Measurements from ENCODE around the gene JAM2. TPM values are rescaled to one million over a fixed set of nuclear protein-coding genes. Genes with fewer than 3 reads are reported as not detected.

Gene JAM2
- total RNA-seq, 3 donors from 2014 or later (not counting 1 experiment from before 2014, with no cell fraction given): 0.09 TPM; not detected in 2

GRCh38 chr21:25660233-25660632 is 21.2 kb downstream of the JAM2 start:
- WGBS (ENCODE audit: insufficient coverage): no CpG with 5 or more reads among the region's 1 CpG
- H3K36me3 Mint-ChIP-seq: no peaks in the 10 kb centered on the region
- intact Hi-C loops (cut with micrococcal nuclease): no loop called here
- Histone ChIP-seq H3K4me3 (ENCODE audit: low read length) (no peak overlapping the region), H3K4me1 (ENCODE audit: control insufficient read depth, insufficient read depth, low read length) (no peaks in the 10 kb centered on the region), H3K27me3 (ENCODE audit: control insufficient read depth, insufficient read depth, low read length) (no peaks in the 10 kb centered on the region), H3K9me3 (ENCODE audit: control insufficient read depth, insufficient read depth, low read length) (no peaks in the 10 kb centered on the region), H3K27ac (ENCODE audit: low read length) (no peak overlapping the region), H3K36me3 (ENCODE audit: control insufficient read depth, insufficient read depth, low read length) (no peaks in the 10 kb centered on the region)
- H3K27ac Mint-ChIP-seq: no peak overlapping the region
- no peaks in the 10 kb centered on the region for H3K4me1 Mint-ChIP-seq
- H3K27me3 Mint-ChIP-seq (ENCODE audit: low read depth in 2 of 2): peaks cover 6% of the 10 kb centered on the region in 2 donors
- ATAC-seq (no peak), DNase-seq (no peak)
- H3K9me3 Mint-ChIP-seq: no peaks in the 10 kb centered on the region
- TF ChIP-seq, protein P1, sequence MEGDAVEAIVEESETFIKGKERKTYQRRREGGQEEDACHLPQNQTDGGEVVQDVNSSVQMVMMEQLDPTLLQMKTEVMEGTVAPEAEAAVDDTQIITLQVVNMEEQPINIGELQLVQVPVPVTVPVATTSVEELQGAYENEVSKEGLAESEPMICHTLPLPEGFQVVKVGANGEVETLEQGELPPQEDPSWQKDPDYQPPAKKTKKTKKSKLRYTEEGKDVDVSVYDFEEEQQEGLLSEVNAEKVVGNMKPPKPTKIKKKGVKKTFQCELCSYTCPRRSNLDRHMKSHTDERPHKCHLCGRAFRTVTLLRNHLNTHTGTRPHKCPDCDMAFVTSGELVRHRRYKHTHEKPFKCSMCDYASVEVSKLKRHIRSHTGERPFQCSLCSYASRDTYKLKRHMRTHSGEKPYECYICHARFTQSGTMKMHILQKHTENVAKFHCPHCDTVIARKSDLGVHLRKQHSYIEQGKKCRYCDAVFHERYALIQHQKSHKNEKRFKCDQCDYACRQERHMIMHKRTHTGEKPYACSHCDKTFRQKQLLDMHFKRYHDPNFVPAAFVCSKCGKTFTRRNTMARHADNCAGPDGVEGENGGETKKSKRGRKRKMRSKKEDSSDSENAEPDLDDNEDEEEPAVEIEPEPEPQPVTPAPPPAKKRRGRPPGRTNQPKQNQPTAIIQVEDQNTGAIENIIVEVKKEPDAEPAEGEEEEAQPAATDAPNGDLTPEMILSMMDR (IDR thresholded peaks at IDR 0.05): no peak
- H3K4me3 Mint-ChIP-seq: no peak overlapping the region

- TF ChIP-seq, protein P1 (IDR thresholded peaks at IDR 0.05): no peak
- Histone ChIP-seq H3K36me3 (ENCODE audit: control insufficient read depth, insufficient read depth, low read length) (no peaks in the 10 kb centered on the region), H3K4me1 (ENCODE audit: control insufficient read depth, insufficient read depth, low read length) (no peaks in the 10 kb centered on the region), H3K27me3 (ENCODE audit: control insufficient read depth, insufficient read depth, low read length) (no peaks in the 10 kb centered on the region), H3K9me3 (ENCODE audit: control insufficient read depth, insufficient read depth, low read length) (no peaks in the 10 kb centered on the region), H3K27ac (ENCODE audit: low read length) (no peak overlapping the region), H3K4me3 (ENCODE audit: low read length) (no peak overlapping the region)
- H3K27ac Mint-ChIP-seq: no peak overlapping the region
- no peak for DNase-seq
- no peak for ATAC-seq
- intact Hi-C loops (cut with micrococcal nuclease): no loop called here
- no peaks in the 10 kb centered on the region for H3K9me3 Mint-ChIP-seq
- H3K36me3 Mint-ChIP-seq: no peaks in the 10 kb centered on the region
- no peak overlapping the region for H3K4me3 Mint-ChIP-seq
- H3K4me1 Mint-ChIP-seq: no peaks in the 10 kb centered on the region
- H3K27me3 Mint-ChIP-seq (ENCODE audit: low read depth in 2 of 2): peaks cover 9 to 19% of the 10 kb centered on the region in 2 donors
- 93% methylated on average over 4 of the region's 4 CpGs for WGBS (ENCODE audit: insufficient coverage)
Observed at GRCh38 chr21:25664491-25664931, 25.5 kb downstream of the JAM2 start.

DNA sequence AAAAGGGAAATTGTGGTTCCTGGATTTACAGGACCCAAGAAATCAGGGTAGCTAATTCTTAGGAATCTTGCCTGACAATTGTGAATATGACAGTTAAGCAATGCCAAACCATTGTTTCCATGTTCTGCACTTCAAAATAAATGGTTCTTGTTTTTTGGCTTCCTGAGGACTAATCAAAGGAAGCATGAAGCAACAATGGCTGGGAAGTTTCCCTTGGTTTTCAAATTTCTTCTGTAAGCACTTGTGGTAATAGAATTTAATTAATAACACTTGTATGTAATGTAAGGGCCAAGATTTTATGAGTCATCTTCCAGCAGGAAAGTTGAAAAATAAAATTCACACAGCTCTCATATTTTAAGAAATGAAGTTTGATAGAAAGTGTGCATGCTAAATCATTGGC is 31.7 kb downstream of the JAM2 start:
- Mint-ChIP-seq H3K4me1 (no peaks in the 10 kb centered on the region), H3K36me3 (no peaks in the 10 kb centered on the region), H3K27me3 (ENCODE audit: low read depth in 2 of 2) (peaks cover 8 to 19% of the 10 kb centered on the region in 2 donors), H3K27ac (no peak overlapping the region), H3K9me3 (no peaks in the 10 kb centered on the region), H3K4me3 (no peak overlapping the region)
- TF ChIP-seq, protein P1 (IDR thresholded peaks at IDR 0.05): no peak
- intact Hi-C loops (cut with micrococcal nuclease): no loop called here
- DNase-seq: no peak
- Histone ChIP-seq H3K4me1 (ENCODE audit: control insufficient read depth, insufficient read depth, low read length) (no peaks in the 10 kb centered on the region), H3K9me3 (ENCODE audit: control insufficient read depth, insufficient read depth, low read length) (no peaks in the 10 kb centered on the region), H3K27ac (ENCODE audit: low read length) (no peak overlapping the region), H3K36me3 (ENCODE audit: control insufficient read depth, insufficient read depth, low read length) (no peaks in the 10 kb centered on the region), H3K4me3 (ENCODE audit: low read length) (no peak overlapping the region), H3K27me3 (ENCODE audit: control insufficient read depth, insufficient read depth, low read length) (no peaks in the 10 kb centered on the region)
- no peak for ATAC-seq

DNA sequence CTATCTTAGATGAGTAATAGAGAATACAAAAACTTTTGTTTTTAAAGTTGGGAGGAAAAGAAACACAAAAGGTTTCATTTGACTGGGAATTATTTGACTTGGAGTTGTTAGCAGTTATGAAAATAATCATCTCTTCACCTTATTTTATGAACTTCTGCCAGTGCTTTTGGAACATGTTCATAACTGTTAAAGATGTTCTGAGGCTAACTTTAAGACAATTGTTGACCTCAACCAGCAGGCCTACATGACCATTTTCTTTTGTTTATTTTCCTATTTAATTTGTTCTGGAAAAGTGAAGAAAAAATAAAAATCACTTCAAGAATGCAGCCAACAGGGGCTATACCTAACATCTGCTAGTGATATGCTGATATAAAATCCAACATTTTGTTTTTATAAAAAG is 37.4 kb downstream of the JAM2 start:
- Mint-ChIP-seq H3K27ac (no peak overlapping the region), H3K9me3 (no peaks in the 10 kb centered on the region), H3K36me3 (no peaks in the 10 kb centered on the region), H3K27me3 (ENCODE audit: low read depth in 2 of 2) (peaks cover 0 to 8% of the 10 kb centered on the region in 2 donors), H3K4me3 (no peak overlapping the region), H3K4me1 (no peaks in the 10 kb centered on the region)
- ATAC-seq (no peak), DNase-seq (no peak)
- TF ChIP-seq, protein P1 (IDR thresholded peaks at IDR 0.05): no peak
- H3K4me1 ChIP-seq (ENCODE audit: control insufficient read depth, insufficient read depth, low read length): no peaks in the 10 kb centered on the region
- no peaks in the 10 kb centered on the region for H3K9me3 ChIP-seq (ENCODE audit: control insufficient read depth, insufficient read depth, low read length)
- intact Hi-C loops (cut with micrococcal nuclease): no loop called here
- no peaks in the 10 kb centered on the region for H3K36me3 ChIP-seq (ENCODE audit: control insufficient read depth, insufficient read depth, low read length)
- H3K27me3 ChIP-seq (ENCODE audit: control insufficient read depth, insufficient read depth, low read length): no peaks in the 10 kb centered on the region
- no peak overlapping the region for H3K4me3 ChIP-seq (ENCODE audit: low read length)
- no peak overlapping the region for H3K27ac ChIP-seq (ENCODE audit: low read length)

Data from natural killer cell (primary cell).